SW 1271 (cell line): ENCODE results near the gene POLN.
"Not testable (repeated sequence)": the region's sequence is repeated elsewhere in the genome, so short reads cannot be mapped to it uniquely, and the experiment has no call there.

Experiments used
- DNase-seq, 2 experiments: peaks; one replicate each; lab custom pipeline; 2025; lab: John Stamatoyannopoulos, UW

The POLN gene

DNA sequence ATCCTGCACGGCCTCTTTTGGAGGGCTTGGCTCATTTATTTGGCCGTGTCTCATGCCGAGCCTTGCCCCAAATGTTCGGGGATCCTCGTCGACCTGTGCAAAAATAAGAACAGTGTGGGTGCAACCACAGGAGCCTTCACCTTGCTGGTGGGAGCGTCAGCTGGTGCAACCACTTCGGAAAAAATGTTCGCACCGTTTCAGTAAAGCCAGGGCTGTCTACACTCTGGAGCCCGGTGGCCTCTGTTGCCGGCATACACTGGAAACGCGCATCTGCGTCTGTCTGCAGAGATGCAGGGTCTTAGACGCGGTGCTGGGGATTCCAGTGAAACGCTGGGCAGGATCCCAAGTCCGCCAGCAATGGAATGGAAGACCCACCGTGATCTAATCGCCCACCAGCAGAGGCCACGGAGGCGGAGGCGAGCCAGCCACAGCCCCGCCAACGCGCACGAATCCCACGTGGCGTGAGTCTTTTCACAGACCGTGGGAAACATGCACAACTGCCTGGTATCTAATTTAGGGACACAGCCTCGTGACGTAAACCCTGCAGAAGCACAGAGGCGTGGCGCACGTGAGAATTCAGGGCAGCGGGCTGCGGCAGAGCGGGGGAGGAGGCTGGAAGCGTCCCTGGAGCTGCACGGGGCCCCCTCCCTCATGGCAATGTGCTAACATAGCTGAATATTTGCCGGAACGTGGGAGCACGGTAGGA, 33.8 kb upstream of the POLN start:
- no peak for DNase-seq

DNA sequence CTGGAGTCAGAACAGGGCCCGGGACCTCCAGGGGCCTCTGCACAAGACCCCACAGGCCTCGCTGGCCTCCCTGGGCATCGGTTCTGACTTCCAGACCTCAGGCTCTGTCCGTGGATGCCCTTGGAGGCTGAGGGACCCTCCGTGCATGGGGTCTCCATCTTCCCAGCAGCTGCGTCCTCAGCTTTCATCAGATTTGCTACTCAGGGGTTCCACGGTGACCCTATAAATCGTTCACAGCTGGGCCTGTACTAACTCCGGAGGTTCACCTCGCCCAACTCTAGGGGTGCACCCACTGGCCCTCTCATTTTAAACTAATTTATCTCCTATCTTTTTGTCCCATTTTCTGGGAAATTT, 33.1 kb upstream of the POLN start:
- DNase-seq, result not testable (repeated sequence)

DNA sequence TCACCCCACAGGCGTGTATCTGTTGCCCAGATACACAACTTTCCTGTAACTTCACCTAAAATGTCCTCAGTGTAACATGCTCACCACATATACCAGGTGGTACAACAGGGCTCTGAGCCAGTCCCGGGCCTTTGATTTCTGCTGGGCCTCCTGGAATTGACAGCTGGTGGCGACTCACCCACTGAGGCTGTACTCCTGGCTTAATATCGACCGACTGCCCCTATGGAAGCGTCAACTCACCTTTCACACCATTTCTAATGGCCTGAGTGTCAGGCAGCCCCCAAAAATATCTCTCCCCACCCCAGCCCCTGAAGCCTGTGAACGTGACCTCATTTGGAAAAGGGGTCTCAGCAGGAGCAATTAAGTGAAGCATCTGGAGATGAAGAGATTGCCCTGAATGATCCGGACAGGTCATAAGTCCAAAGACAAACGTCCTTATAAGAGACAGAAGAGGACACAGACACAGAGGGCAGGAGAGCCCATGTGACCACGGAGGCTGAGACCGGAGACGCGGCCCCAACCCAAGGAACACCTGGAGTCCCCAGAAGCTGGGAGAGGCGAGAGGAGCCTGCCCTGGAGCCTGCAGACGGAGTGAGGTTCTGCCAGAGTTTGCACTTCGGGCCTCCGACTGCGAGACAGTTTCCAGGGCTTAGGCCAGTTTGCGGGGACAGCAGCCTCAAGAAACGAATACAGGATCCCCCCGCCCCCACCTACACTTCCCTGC, 32.6 kb upstream of the POLN start:
- DNase-seq, result no peak

DNA sequence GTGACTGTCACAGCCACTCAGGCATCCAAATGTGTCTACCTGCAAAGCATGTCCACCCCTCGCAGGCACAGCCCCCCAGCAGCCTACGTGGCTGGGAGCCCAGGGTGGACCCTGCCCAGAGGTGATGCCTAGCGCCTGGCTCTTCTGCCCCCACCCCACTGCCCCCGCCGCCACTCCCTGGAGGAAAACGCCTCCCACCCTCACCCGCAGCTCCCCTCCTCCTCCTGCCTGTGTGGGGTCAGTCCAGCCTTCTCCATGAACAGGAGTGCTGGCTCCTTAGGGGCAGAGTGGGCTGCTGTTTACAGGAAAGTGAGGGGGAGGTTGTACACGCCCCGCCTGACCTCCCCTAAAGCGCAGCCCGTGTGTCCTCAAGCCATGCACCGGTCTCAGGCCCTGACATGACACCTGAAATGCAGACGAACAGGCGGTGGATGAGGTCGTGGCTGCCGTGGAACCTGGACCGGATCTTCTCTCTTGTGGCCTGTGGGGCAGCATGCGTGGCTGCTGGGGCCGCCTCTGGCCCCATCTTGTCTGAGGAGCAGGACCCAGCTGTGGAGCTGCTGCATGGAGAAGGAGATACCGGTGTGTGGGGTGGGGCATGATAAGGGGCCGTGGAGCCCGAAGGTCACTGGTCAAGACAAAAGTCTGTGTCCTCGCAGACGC, 31.9 kb upstream of the POLN start:
- DNase-seq, result no peak

DNA sequence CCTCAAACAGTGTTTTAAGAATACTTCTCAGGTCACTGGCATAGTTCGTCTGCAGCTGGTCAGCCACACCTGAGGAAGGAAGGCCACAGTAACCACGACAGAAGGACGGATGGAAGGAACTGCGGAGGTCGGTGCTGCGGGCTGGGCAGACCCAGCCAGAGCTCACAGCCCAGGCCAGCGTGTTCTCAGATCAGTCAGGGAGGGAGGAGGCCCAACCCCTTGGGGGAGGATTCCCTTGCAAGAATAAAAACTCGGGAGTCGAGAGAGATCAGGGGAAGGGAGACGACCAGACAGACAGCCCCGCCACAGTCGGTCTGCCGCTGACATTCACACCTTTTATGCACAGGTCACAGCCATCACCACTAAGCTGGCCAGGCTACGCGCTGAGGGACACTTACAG, 31.3 kb upstream of the POLN start:
- no peak for DNase-seq

DNA sequence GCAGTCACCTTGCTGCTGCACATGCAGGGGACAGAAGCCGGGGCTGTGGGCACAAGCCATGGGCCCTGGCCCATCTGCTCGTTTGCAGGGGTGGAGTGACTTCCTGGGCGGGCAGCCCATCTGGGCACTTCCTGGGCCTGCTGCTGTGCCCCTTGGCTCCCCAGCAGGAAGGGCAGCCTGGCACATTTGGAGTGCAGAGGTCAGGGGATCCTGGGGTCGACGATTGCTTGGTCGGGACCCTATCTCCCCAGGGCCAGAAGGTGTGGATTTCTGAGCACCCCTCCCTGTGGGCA, 30.9 kb upstream of the POLN start:
- no peak for DNase-seq

DNA sequence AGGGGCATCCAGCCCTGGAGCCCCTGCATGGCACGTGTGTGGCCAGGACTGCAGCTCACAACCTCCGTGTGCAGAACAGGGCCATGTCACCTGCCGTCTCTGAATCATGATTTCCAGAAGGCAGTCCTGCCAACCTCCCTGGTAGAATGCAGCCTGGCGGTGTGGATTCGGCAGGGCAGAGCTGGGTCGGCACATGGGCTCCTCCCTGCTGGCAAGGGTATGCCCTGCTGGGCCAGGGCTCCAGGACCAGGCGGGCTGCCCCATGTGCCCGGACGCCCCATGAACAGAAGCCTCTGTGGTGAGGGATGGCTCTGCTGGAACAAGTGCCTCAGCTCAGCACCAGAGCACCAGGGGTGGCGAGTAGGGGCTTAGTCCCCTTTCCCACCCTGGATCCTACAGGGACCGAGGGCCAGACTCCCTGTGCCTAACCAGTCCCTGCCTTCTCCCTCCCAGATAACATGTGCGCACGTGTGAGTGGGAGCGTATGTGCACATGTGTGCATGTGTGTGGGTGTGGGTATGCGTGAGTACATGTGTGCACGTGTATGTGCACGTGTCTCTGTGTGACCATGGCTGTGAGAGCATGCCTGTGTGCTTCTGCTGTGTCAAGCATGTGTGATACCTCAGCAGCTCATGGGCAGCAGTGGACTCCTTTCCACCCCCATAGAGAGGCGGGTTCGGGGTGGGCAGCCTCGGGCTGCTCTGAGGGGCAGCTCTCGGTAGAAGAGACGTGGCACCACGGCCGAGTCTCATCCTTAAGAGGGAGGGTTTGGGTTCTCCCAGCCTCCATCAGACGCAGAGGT, 30.3 kb upstream of the POLN start:
- no peak for DNase-seq

DNA sequence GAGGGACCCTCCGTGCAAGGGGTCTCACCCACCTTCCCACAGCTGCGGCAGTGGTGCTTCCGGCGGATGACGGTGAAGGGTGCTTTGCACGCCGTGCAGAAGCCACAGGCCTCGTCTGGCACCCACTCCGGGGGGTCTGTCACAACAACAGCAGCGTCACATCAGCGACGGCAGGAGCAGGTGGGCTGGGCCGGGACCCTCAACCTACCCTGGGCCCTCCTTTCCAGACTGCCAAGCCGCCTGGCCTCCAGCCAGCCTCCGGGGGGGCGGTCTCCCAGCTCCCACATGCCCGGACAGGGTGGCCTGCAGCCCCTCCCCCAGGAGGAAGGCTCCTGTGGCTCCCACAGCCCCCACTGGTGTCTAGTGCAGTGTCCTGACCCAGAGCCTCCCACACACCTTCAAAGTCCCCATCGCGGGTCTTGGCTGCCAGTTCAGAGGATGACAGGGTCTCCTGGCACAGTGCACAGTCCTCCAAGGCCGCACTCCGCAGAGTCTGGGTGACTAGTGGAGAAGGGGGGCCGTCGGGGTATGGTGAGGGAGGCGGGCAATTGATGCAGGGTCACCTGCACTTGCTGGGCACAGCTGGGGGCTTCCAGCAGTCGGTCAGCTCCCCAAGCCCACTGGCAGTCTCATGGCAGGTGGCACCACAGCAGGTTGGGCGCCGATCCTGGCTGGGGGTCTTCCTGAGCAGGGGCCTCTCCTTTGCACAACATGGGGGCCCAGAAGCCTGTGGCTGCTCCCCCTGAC, 29.5 kb upstream of the POLN start:
- no peak for DNase-seq

DNA sequence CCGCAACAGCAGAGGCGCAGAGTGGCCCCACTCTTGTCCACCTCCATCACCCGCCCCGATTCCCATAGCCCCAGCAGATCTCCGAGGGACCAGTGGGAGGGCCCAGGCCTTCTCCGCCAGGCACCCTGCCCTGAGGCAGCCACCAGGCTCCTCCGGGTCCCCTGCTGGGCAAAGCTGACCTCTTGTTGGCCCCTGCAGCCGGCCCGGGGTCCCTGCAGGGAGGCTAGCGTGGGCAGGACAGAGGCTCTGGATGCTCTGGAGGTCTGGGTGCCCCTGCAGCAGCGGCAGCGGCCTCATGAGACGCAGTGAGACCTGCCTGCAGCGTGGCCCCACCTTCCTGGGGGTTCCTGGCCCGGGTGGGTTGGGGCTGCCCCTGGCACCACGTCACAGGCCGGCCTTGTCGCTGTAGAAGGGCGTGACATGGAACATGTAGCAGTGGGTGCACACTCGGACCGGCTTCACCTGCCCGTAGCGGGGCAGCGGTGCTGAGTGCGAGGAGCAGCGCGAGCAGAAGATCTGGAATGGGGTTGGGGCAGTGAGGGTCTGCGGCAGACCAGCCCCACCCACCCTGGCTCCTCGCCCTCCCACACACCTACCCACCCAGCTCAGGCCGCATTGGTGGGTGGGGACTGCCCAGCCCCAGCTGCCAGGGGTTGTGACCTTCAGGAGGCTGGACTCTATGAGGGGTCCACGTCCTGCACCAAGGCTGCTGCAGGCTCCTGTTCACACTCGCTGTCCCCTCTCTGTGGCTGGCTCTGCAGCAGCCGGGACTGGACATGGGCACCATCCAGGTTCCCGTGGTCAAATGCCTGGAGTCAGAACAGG, 28.6 kb upstream of the POLN start:
- DNase-seq, result no peak

DNA sequence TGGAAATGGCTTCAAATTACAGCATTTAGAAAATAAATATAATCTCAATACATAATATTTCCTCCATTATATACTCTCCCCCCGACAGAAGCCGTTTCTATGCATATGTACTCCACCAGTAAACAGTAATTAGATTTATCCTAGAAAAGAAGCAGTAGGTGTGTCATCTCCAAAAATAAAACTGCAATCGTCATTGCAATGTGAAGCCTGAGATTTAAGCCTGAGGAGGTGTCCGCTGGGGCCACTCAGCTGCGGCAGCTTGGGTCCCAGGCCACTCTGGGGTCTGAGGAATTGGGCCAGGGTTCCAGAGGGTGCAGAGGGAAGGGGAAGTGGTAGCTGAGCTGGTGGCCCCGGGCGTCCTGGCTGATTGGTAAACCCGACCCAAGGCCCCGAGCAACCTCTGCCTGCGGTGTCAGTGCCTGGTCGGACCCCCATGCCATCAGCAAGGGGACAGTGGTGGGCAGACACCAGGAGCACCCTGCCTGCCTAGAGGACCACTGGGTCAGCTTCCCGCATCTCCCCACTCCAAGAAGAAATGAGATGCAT, 27.8 kb upstream of the POLN start:
- no peak for DNase-seq

DNA sequence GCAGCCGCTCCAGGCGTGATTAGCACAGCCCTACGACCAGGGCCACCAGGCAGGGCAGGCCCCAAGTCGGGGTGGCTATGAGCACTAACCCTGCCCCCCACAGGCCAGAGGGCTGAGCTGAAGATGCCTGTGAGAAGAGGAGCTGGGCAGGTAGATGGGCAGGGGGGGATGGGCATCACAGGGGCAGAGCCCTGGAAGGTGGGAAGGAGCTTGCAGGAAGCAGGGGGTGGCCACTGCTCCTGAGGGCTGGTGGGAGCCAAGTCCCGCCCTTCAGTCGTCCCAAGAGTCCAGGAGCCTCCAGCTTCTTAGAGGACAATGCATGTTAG, 27.2 kb upstream of the POLN start:
- no peak for DNase-seq

DNA sequence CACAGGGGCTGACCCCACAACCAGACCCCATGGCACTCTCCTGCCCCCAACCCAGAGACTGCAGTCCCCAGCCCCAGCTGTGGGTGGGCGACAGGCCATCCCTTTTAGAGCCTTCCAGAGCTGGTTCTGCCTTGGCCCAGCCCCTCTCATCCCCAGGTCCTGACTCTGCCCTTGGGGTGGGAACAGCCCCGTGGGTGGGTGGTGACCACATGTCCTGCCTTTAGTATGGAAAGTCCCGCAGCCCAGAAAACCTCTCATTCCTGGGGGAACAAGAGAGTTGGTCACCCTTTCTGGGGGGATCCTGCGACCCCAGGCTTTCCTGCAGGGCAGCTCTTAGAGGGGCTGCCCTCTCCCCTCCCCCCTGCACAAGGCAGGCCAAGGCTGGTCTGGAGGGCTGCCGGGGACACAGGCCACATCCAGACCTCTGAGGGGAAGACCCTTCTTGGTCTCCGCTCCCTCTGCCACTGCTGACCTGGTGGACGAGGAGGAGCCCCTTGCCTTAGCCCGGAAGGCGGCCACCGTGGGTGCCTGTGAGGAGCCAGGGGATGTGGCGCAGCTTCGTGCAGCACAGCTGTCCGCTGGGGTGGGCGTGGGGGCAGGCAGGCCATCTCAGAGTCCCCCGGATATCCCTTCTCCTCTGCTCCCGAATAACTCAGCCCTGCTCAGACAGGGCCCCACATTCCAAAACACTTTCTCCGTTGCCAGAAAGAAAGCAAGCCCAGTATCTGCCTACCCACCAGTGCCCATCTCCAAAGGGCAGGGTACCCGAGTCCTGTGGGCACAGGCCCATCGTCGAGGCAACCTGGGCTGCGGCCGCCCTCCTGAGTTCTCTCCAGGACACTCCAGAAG, 26.7 kb upstream of the POLN start:
- DNase-seq, result no peak

DNA sequence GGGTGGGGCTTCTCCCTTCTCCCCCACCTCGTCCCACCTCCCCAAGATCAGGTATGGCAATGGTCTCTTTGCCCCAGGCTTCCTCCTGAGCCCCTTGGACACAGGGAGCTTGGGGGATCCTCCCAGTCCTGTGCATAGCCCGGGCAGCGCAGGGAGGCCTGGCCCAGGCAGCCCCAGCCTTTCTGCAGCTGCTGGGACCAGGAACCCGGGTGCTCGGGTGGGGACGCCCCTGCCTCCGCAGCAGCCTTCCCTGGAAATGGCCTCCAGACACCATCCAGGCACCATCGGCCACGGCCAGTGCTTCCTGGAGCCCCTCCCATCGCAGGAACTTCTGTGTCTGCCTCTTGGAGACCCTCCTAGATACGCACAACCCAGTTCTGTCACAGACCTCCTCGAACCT, 25.9 kb upstream of the POLN start:
- no peak for DNase-seq

DNA sequence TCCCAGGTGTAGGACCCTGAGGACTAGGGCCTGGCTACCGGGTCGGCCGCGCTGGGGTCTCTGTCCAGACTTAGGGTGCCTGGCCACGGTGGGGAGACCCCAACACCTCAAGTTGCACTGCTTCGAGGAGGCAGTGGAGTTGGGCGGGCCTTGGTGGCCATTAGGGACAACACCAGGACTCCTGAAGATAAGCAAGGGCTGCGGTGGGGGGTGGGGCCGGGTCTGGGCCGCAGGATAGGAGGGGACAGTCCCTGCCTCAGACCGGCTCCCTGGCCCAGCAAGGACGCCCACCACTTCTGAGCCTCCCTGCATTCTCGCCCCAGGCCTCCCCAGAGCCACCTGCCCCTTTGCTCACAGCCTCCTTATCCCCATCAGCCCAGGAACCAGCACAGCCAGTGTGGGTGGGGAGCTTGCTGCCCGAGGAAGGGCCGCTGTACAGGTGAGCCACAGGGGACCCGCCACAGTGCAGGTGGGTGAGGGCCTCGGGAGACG, 25.4 kb upstream of the POLN start:
- no peak for DNase-seq

DNA sequence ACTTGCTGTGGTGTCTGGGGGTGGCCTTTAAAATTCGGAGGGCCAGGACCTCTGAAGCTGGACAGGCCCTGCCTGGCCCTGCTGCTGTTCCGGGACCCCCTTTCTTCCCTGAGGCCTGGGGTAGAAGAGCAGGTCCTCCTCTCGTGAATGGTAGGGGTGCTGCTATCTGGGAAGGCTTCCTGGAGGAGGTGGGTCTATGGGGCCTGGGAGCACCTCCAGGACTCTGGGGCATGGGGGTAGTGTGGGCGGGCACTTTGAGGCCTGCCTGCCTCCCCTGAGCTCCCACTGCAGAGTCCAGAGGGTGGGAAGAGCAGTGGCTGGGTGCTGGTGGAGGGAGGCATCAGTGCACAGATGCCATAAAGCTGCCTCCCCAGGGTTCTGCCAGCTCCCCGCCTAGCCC, 24.9 kb upstream of the POLN start:
- no peak for DNase-seq

DNA sequence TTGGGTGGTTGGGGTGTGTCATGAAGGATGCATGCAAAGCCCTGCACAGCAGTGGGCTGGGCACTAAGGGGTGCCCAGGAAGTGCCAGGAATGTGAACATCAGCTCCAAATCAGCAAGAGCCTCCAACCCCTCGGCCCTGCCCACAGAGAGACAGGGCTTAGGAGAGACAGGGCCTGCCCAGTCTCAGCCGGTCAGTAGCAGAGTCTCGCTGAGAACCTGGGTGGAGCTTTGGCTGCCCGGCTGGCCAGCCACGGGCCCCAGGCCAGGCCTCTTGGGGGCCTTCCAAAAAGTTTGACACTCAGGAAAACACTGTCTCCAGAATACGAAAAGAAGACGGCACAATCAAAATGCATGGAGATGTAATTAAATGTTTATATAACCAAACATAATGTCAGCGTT, 24.3 kb upstream of the POLN start:
- no peak for DNase-seq

DNA sequence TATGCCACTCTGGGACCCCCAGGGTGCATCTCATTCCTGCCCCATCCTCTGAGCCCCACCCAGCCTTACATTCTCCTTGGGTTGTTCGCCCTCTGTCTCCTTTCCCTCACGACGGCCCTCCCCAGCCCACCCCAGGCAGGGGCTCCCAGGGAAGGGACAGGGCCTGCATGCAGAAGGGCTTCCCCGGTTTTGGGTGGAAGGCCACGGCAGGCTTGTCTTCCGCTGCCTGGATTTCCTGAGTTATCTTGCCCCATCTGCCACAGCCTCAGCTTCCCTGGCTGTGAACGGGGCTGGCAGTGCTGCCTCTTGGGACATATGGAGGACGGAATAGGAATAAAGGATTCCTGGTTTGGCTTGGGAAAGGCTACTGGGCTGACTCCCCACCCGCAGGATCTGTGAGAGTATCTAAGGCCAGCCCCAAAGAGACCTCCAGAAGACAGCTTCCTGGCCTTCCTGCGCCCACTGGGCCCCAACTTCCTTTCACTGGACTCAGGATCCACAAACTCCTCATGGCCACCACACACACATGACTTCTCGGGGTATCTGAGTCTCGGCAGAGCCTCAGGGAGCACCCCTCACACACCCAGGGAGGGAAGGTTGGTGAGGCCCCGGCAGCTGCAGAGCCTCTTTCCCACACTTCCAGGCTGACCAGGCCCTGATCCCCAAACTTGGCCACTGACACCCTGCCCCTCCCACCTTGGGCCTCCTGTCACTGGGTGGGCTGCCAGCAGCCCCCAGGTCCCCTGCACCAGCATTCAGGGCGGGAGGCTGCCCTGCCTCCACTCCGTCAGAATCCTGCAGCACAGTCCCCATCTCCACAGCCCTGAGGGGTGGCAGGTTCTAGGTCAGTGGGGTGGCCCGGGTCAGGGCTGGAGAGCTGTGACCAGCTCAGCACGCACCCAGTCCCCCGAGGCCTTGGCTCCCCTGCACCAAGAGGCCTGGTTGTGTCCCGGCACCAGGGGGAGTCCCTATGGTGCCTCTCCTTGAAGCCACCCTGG, 23.5 kb upstream of the POLN start:
- no peak for DNase-seq

DNA sequence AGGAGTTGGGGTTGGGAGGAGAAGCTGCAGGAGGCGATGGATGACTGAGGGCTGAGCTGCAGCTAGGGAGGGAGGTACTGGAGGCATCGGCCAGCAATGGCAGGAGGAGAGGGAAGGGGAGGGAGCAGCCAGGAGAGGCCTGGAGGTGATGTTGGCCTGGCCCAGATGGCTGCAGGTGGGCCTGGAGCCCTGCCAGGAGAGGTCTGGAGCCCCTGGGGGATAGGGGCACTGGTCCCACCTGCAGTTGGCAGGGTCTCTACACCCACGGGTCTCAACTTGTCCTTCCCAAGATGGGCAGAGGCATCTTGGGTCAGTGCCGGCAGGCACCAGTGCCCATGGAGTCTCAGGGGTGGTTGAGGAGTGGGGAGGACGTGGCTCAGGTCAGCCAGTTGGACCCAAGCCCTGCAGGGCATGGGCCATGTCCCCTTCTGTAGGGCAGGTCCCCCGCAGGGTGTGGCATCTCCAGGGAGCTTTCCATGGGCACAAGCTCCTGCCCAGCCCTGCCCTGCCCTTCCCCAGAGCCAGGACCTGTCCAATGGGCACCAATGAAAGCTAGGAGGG, 22.6 kb upstream of the POLN start:
- no peak for DNase-seq
